Endothelial cell of umbilical vein (primary cell): ENCODE results near the gene NF1. TPM values are rescaled to one million over a fixed set of nuclear protein-coding genes. Genes with fewer than 3 reads are reported as not detected.

Experiments
- BruUV-seq: library from RNA; stranded (reverse); fragments of 400-500 nt; replicated peaks from 2 replicates; lab custom pipeline; 2021; lab: Mats Ljungman, UMichigan
- CTCF ChIA-PET: fragments of 300-600, 350-600 bp; sonication (Branson Sonifier 250); formaldehyde crosslinking; loops from one replicate; lab custom pipeline; 2021; ENCODE audit warnings: antibody characterized with exemption, inconsistent platforms; lab: Charles Lee
- POLR2A ChIA-PET: fragments of 300-600, 350-600 bp; sonication (Branson Sonifier 250); formaldehyde crosslinking; loops from one replicate; lab custom pipeline; 2021; ENCODE audit warnings: antibody characterized with exemption, inconsistent platforms; lab: Charles Lee
- DNase-seq: peaks from one replicate; pipeline ENCODE4 v3.0.0-alpha.2; 2011; ENCODE audit warnings: low read depth, low spot score
- FAIRE-seq: peaks from 2 replicates; lab custom pipeline; 2011; peaks lifted over from hg19 to GRCh38; lab: Jason Lieb, UNC
- H2AFZ ChIP-seq: 2 replicates; pipeline ENCODE4 v1.6.0; 2012; ENCODE audit warnings: low read depth, low read length, control low read depth, inconsistent platforms
- H3K27ac ChIP-seq: 2 replicates; pipeline ENCODE4 v1.5.1; 2011; ENCODE audit warnings: low read depth, mild to moderate bottlenecking, control low read depth, low read length, moderate library complexity; ENCODE audit not compliant: insufficient read depth
- H3K27me3 ChIP-seq, 2 experiments: 2 replicates each; pipeline versions ENCODE4 v1.6.0 to v1.6.1; 2011; ENCODE audit warnings: low read length in 2 of 2, mixed read lengths in 1 of 2; ENCODE audit not compliant: control insufficient read depth in 2 of 2, insufficient read depth in 2 of 2
- H3K36me3 ChIP-seq, 2 experiments: 2 replicates in 1 of 2; 3 replicates in 1 of 2; pipeline ENCODE4 v1.5.1; 2011; ENCODE audit warnings: low read length in 2 of 2, mild to moderate bottlenecking in 1 of 2, moderate library complexity in 1 of 2; ENCODE audit not compliant: control insufficient read depth in 2 of 2, insufficient read depth in 2 of 2; ENCODE audit errors: extremely low read depth in 1 of 2
- H3K4me1 ChIP-seq: 3 replicates; pipeline ENCODE4 v1.5.1; 2011; ENCODE audit warnings: mild to moderate bottlenecking, low read length; ENCODE audit not compliant: control insufficient read depth, insufficient read depth; ENCODE audit errors: extremely low read depth
- H3K4me2 ChIP-seq: 2 replicates; pipeline ENCODE4 v1.6.1; 2011; ENCODE audit warnings: low read length, control low read depth, mixed read lengths; ENCODE audit not compliant: insufficient read depth
- H3K4me3 ChIP-seq, 3 experiments: fragments of 200-600 bp in 1 of 3; sonication (generic), shearing (Covaris generic) in 1 of 3; replicated peaks in 1 of 3; 2 replicates each; pipeline ENCODE4 v1.5.1; 2011 to 2016; ENCODE audit warnings: control low read depth in 3 of 3, low read length in 3 of 3, mild to moderate bottlenecking in 2 of 3, inconsistent platforms in 1 of 3, low read depth in 1 of 3, moderate library complexity in 1 of 3; ENCODE audit not compliant: insufficient read depth in 1 of 3
- H3K79me2 ChIP-seq: 2 replicates; pipeline ENCODE4 v1.6.0; 2012; ENCODE audit warnings: low read length, inconsistent platforms; ENCODE audit not compliant: control insufficient read depth, insufficient read depth
- H3K9ac ChIP-seq: replicated peaks from 2 replicates; pipeline ENCODE3; 2011; ENCODE audit warnings: low read length, control low read depth; ENCODE audit not compliant: insufficient read depth; ENCODE audit errors: extremely low read depth
- H3K9me1 ChIP-seq: replicated peaks from 3 replicates; pipeline ENCODE4 v1.6.0; 2011; ENCODE audit warnings: mild to moderate bottlenecking, low read length; ENCODE audit not compliant: control insufficient read depth, insufficient read depth; ENCODE audit errors: extremely low read depth
- H3K9me3 ChIP-seq: replicated peaks from 2 replicates; pipeline ENCODE4 v1.5.1; 2012; ENCODE audit warnings: low read length, inconsistent platforms; ENCODE audit not compliant: control insufficient read depth, insufficient read depth
- H4K20me1 ChIP-seq: replicated peaks from 2 replicates; pipeline ENCODE3; 2011; ENCODE audit warnings: mild to moderate bottlenecking, low read length; ENCODE audit not compliant: control insufficient read depth, insufficient read depth; ENCODE audit errors: extremely low read depth
- CTCF ChIP-seq, 2 donors: IDR thresholded peaks; 1 replicate in 1 of 2; 2 replicates in 1 of 2; pipeline ENCODE4 v1.5.1; 2011; ENCODE audit warnings: low read length in 2 of 2, mild to moderate bottlenecking in 2 of 2, moderate library complexity in 2 of 2, control low read depth in 1 of 2, inconsistent platforms in 1 of 2, low read depth in 1 of 2; ENCODE audit not compliant: insufficient read depth in 1 of 2; ENCODE audit errors: extremely low read depth in 1 of 2
- EZH2 ChIP-seq: IDR thresholded peaks from 2 replicates; pipeline ENCODE4 v1.6.1; 2012; ENCODE audit warnings: borderline replicate concordance, low read depth, mild to moderate bottlenecking, moderate library complexity, low read length, inconsistent platforms; ENCODE audit not compliant: severe bottlenecking
- FOS ChIP-seq: IDR thresholded peaks from 2 replicates; pipeline ENCODE4 v1.6.1; 2011; ENCODE audit warnings: mild to moderate bottlenecking, low read length, moderate library complexity, borderline replicate concordance; ENCODE audit not compliant: insufficient read depth
- GATA2 ChIP-seq: IDR thresholded peaks from 2 replicates; pipeline ENCODE4 v1.7.0; 2011; ENCODE audit warnings: low read depth, mild to moderate bottlenecking, moderate library complexity, mixed read lengths, low read length; ENCODE audit not compliant: insufficient read length, insufficient read depth
- JUN ChIP-seq: IDR thresholded peaks from 2 replicates; pipeline ENCODE4 v1.6.1; 2011; ENCODE audit warnings: borderline replicate concordance, low read depth; ENCODE audit not compliant: insufficient read length, insufficient read depth
- MAX ChIP-seq: IDR thresholded peaks from 2 replicates; pipeline ENCODE4 v1.6.1; 2011; ENCODE audit not compliant: insufficient read depth, insufficient read length
- MYC ChIP-seq: IDR thresholded peaks from one replicate; pipeline ENCODE4 v1.6.1; 2011; ENCODE audit warnings: mild to moderate bottlenecking, low read depth, low read length
- POLR2A ChIP-seq: IDR thresholded peaks from 2 replicates; pipeline ENCODE4 v1.6.1; 2012; ENCODE audit warnings: low read depth, mild to moderate bottlenecking, control low read depth, low read length
- POLR2AphosphoS5 ChIP-seq: IDR thresholded peaks from 2 replicates; pipeline ENCODE4 v1.6.1; 2012; ENCODE audit warnings: low read depth, mild to moderate bottlenecking, control low read depth, low read length, moderate library complexity; ENCODE audit not compliant: insufficient read depth
- dilution Hi-C: fragments of 300-500 bp; cut with MboI; formaldehyde crosslinking; loops from one replicate; pipeline ENCODE4 v1.15.0; 2019; ENCODE audit warnings: low sequenced_read_pairs; ENCODE audit not compliant: extremely low pct_ligation_motif_present
- intact Hi-C: fragments of 100-400 bp; cut with micrococcal nuclease; formaldehyde crosslinking; loops from one replicate; pipeline ENCODE4 v1.10.0; 2022
- polyA plus RNA-seq, 4 experiments: library from polyadenylated mRNA; depleted of rRNA in 3 of 4; stranded (reverse) in 3 of 4; unstranded in 1 of 4; fragments of >200 nt; gene quantifications; 2 replicates each; pipeline versions ENCODE4 v1.2.1 to v1.2.3, GENCODE V29; 2011 to 2012; ENCODE audit warnings: missing spikeins in 1 of 4
- total RNA-seq: library from RNA; stranded (reverse); gene quantifications from 2 replicates; pipeline ENCODE4 v1.2.3, GENCODE V29; 2021

The NF1 gene
- total and polyA plus RNA-seq, 2 donors (not counting 3 experiments of a cell fraction or from before 2014, with no cell fraction given), result 13.7 to 42.4 TPM

- intact Hi-C loops, result no loop called here
- H3K36me3 ChIP-seq, result no peaks in the 10 kb centered on the region
- BruUV-seq, result no TSS peak
- H3K4me2 ChIP-seq, result no peak overlapping the region
- H3K27ac ChIP-seq, result no peak overlapping the region
- no peaks in the 10 kb centered on the region for H3K79me2 ChIP-seq
- no peak overlapping the region for H2AFZ ChIP-seq
- dilution Hi-C loops, result no loop called here
- TF ChIP-seq POLR2AphosphoS5, result no peak
- no peak for TF ChIP-seq CTCF (IDR thresholded peaks at IDR 0.05; ENCODE audit: extremely low read depth in 1 of 2, insufficient read depth in 1 of 2, low read depth in 1 of 2, low read length in 2 of 2)
- no peak for TF ChIP-seq EZH2
- no peak for TF ChIP-seq JUN
- no peak for TF ChIP-seq GATA2
- TF ChIP-seq MYC, result no peak
- TF ChIP-seq FOS, result no peak
- no peak for TF ChIP-seq MAX
- TF ChIP-seq POLR2A, result no peak
- no peak overlapping the region for H3K4me3 ChIP-seq
- H3K27me3 ChIP-seq, result no peaks in the 10 kb centered on the region
- peaks cover 11% of the 10 kb centered on the region for H3K4me1 ChIP-seq
- DNase-seq, result no peak
- POLR2A ChIA-PET, result no interaction called here
- H4K20me1 ChIP-seq, result no peaks in the 10 kb centered on the region
- H3K9me3 ChIP-seq, result no peaks in the 10 kb centered on the region
- no peak overlapping the region for H3K9ac ChIP-seq
- CTCF ChIA-PET, result interaction anchor here (1.4 kb wide), 1 partner anchor 51 kb away, joined by 3 read pairs; no protein-coding TSS in a partner anchor
- H3K9me1 ChIP-seq, result no peaks in the 10 kb centered on the region
- no peak for FAIRE-seq
Observed at GRCh38 chr17:31320241-31320640, 225.5 kb downstream of the NF1 start.
